ENCODE measurements around the gene HNRNPA2B1. TPM values are rescaled to one million over a fixed set of nuclear protein-coding genes. Genes with fewer than 3 reads are reported as not detected.
"Not testable (repeated sequence)": the region's sequence is repeated elsewhere in the genome, so short reads cannot be mapped to it uniquely, and the experiment has no call there.

HNRNPA2B1 gene
- total RNA-seq, 2 experiments from 2014 or later: 649 to 781 TPM

GRCh38 chr7:26195182-26195581, 5.4 kb downstream of the HNRNPA2B1 start:
- CTCF ChIA-PET: interaction anchor here (0.6 to 1.3 kb wide), 3 partner anchors 10 to 102 kb away, joined by 3 to 4 read pairs (median 3); no protein-coding TSS in a partner anchor
- Mint-ChIP-seq H3K4me3 (peak overlapping the region; percentile 78), H3K27ac (peak overlapping the region; percentile 20), H3K4me1 (peaks cover 67% of the 10 kb centered on the region), H3K27me3 (no peaks in the 10 kb centered on the region), H3K36me3 (ENCODE audit: low read depth) (peaks cover 94% of the 10 kb centered on the region), H3K9me3 (no peaks in the 10 kb centered on the region)
- POLR2A ChIA-PET: interaction anchor here (0.6 to 0.7 kb wide), 3 partner anchors 60 to 675 kb away, joined by 3 to 6 read pairs (median 4); no protein-coding TSS in a partner anchor
- no peak for DNase-seq

- not testable (repeated sequence) for H3K27me3 Mint-ChIP-seq, DNase-seq, H3K9me3 Mint-ChIP-seq
- H3K36me3 Mint-ChIP-seq (ENCODE audit: low read depth): peaks cover 92% of the 10 kb centered on the region
- H3K27ac Mint-ChIP-seq: peak overlapping the region; percentile 54
- peaks cover 70% of the 10 kb centered on the region for H3K4me1 Mint-ChIP-seq
- ChIA-PET CTCF (interaction anchor here (1.0 to 1.3 kb wide), 2 partner anchors 10 to 102 kb away, joined by 3 to 4 read pairs; no protein-coding TSS in a partner anchor), POLR2A (interaction anchor here (0.6 to 1.0 kb wide), 5 partner anchors 45 to 676 kb away, joined by 3 to 6 read pairs (median 4); no protein-coding TSS in a partner anchor)
- H3K4me3 Mint-ChIP-seq: peak overlapping the region; percentile 65
Observed at GRCh38 chr7:26194764-26195163, 5.8 kb downstream of the HNRNPA2B1 start.

GRCh38 chr7:26193432-26194207, 6.9 kb downstream of the HNRNPA2B1 start:
- no peaks in the 10 kb centered on the region for H3K9me3 Mint-ChIP-seq
- POLR2A ChIA-PET: interaction anchor here (1.0 kb wide), 1 partner anchor 100 kb away, joined by 3 read pairs; no protein-coding TSS in a partner anchor

GRCh38 chr7:26192485-26193087, 8.0 kb downstream of the HNRNPA2B1 start:
- POLR2A ChIA-PET: interaction anchor here (0.7 to 1.5 kb wide), 4 partner anchors 9 to 32 kb away, joined by 3 to 4 read pairs (median 3); no protein-coding TSS in a partner anchor
- Mint-ChIP-seq H3K27ac (peak overlapping the region; percentile 80), H3K27me3 (no peaks in the 10 kb centered on the region), H3K4me1 (peaks cover 91% of the 10 kb centered on the region), H3K36me3 (ENCODE audit: low read depth) (peaks cover 94% of the 10 kb centered on the region), H3K4me3 (no peak overlapping the region), H3K9me3 (no peaks in the 10 kb centered on the region)
- CTCF ChIA-PET: interaction anchor here (0.7 to 3.0 kb wide), 7 partner anchors 10 to 172 kb away, joined by 3 to 9 read pairs (median 4); no protein-coding TSS in a partner anchor
- no peak for DNase-seq

More at GRCh38 chr7:26193432-26194207, 6.9 kb downstream of the HNRNPA2B1 start:
- no peaks in the 10 kb centered on the region for H3K27me3 Mint-ChIP-seq
- H3K36me3 Mint-ChIP-seq (ENCODE audit: low read depth): peaks cover 92% of the 10 kb centered on the region
- H3K4me3 Mint-ChIP-seq: peak overlapping the region; percentile 65
- peaks cover 80% of the 10 kb centered on the region for H3K4me1 Mint-ChIP-seq
- CTCF ChIA-PET: interaction anchor here (0.7 to 3.0 kb wide), 5 partner anchors 8 to 312 kb away, joined by 3 to 9 read pairs (median 4); no protein-coding TSS in a partner anchor
- no peak for DNase-seq
- H3K27ac Mint-ChIP-seq: peak overlapping the region; percentile 67

- H3K9me3 Mint-ChIP-seq: no peaks in the 10 kb centered on the region
- H3K4me3 Mint-ChIP-seq: peak overlapping the region; percentile 5
- H3K4me1 Mint-ChIP-seq: peaks cover 92% of the 10 kb centered on the region
Observed at GRCh38 chr7:26191974-26192479, 8.5 kb downstream of the HNRNPA2B1 start.

GRCh38 chr7:26191233-26191973, 9.1 kb downstream of the HNRNPA2B1 start:
- no peak overlapping the region for H3K27ac Mint-ChIP-seq
- no peak overlapping the region for H3K4me3 Mint-ChIP-seq
- H3K36me3 Mint-ChIP-seq (ENCODE audit: low read depth): peaks cover 92% of the 10 kb centered on the region
- no peak for DNase-seq
- H3K27me3 Mint-ChIP-seq: no peaks in the 10 kb centered on the region
- peaks cover 92% of the 10 kb centered on the region for H3K4me1 Mint-ChIP-seq
- CTCF ChIA-PET: interaction anchor here (0.8 to 3.0 kb wide), 9 partner anchors 9 to 297 kb away, joined by 3 to 9 read pairs (median 4); partner anchors contain the start of gene HNRNPA2B1
- no peaks in the 10 kb centered on the region for H3K9me3 Mint-ChIP-seq
- POLR2A ChIA-PET: interaction anchor here (0.5 to 1.5 kb wide), 3 partner anchors 24 to 36 kb away, joined by 3 to 4 read pairs (median 3); no protein-coding TSS in a partner anchor

More at GRCh38 chr7:26191974-26192479, 8.5 kb downstream of the HNRNPA2B1 start:
- no peak for DNase-seq
- CTCF ChIA-PET: interaction anchor here (0.7 to 3.0 kb wide), 10 partner anchors 8 to 297 kb away, joined by 3 to 9 read pairs (median 4); partner anchors contain the start of gene HNRNPA2B1
- Mint-ChIP-seq H3K36me3 (ENCODE audit: low read depth) (peaks cover 94% of the 10 kb centered on the region), H3K27ac (peak overlapping the region; percentile 80), H3K27me3 (no peaks in the 10 kb centered on the region)
- POLR2A ChIA-PET: interaction anchor here (0.5 to 1.5 kb wide), 5 partner anchors 9 to 37 kb away, joined by 3 to 4 read pairs (median 3); no protein-coding TSS in a partner anchor

- Mint-ChIP-seq H3K27ac (no peak overlapping the region), H3K9me3 (no peaks in the 10 kb centered on the region), H3K27me3 (no peaks in the 10 kb centered on the region), H3K4me3 (peak overlapping the region; percentile 10), H3K4me1 (peaks cover 90% of the 10 kb centered on the region), H3K36me3 (ENCODE audit: low read depth) (peaks cover 88% of the 10 kb centered on the region)
- no peak for DNase-seq
- ChIA-PET POLR2A (no interaction called here), CTCF (no interaction called here)
Observed at GRCh38 chr7:26190417-26190869, 10.1 kb downstream of the HNRNPA2B1 start.

- DNase-seq: no peak
- peaks cover 90% of the 10 kb centered on the region for H3K36me3 Mint-ChIP-seq (ENCODE audit: low read depth)
- H3K27ac Mint-ChIP-seq: no peak overlapping the region
- no peaks in the 10 kb centered on the region for H3K9me3 Mint-ChIP-seq
- CTCF ChIA-PET: interaction anchor here (1.5 to 2.7 kb wide), 5 partner anchors 9 to 95 kb away, joined by 4 to 28 read pairs (median 6); partner anchors contain the start of gene HNRNPA2B1
- H3K4me1 Mint-ChIP-seq: peaks cover 92% of the 10 kb centered on the region
- no peaks in the 10 kb centered on the region for H3K27me3 Mint-ChIP-seq
- no peak overlapping the region for H3K4me3 Mint-ChIP-seq
- POLR2A ChIA-PET: interaction anchor here (0.9 to 1.5 kb wide), 2 partner anchors 11 to 37 kb away, joined by 3 to 7 read pairs; partner anchors contain the start of genes CBX3 and NFE2L3
Observed at GRCh38 chr7:26189697-26190096, 10.8 kb downstream of the HNRNPA2B1 start.

GRCh38 chr7:26188957-26189541, 11.5 kb downstream of the HNRNPA2B1 start:
- no peak overlapping the region for H3K27ac Mint-ChIP-seq
- DNase-seq: no peak
- H3K9me3 Mint-ChIP-seq: no peaks in the 10 kb centered on the region
- no peak overlapping the region for H3K4me3 Mint-ChIP-seq
- H3K4me1 Mint-ChIP-seq: peaks cover 86% of the 10 kb centered on the region
- H3K27me3 Mint-ChIP-seq: no peaks in the 10 kb centered on the region
- ChIA-PET POLR2A (interaction anchor here (0.9 to 1.5 kb wide), 4 partner anchors 10 to 98 kb away, joined by 3 to 9 read pairs (median 6); partner anchors contain the start of genes CBX3 and NFE2L3), CTCF (interaction anchor here (1.5 to 2.7 kb wide), 5 partner anchors 10 to 96 kb away, joined by 4 to 28 read pairs (median 6); partner anchors contain the start of gene HNRNPA2B1)
- H3K36me3 Mint-ChIP-seq (ENCODE audit: low read depth): peaks cover 90% of the 10 kb centered on the region

- CTCF ChIA-PET: interaction anchor here (0.6 to 2.7 kb wide), 7 partner anchors 9 to 973 kb away, joined by 3 to 28 read pairs (median 5); partner anchors contain the start of gene HNRNPA2B1
- Mint-ChIP-seq H3K9me3 (no peaks in the 10 kb centered on the region), H3K4me1 (peaks cover 80% of the 10 kb centered on the region), H3K36me3 (ENCODE audit: low read depth) (peaks cover 89% of the 10 kb centered on the region), H3K4me3 (no peak overlapping the region), H3K27ac (peak overlapping the region; percentile 68), H3K27me3 (no peaks in the 10 kb centered on the region)
- POLR2A ChIA-PET: interaction anchor here (0.6 to 1.5 kb wide), 6 partner anchors 10 to 105 kb away, joined by 3 to 9 read pairs (median 4); partner anchors contain the start of genes CBX3 and NFE2L3
- no peak for DNase-seq
Observed at GRCh38 chr7:26188206-26188956, 12.2 kb downstream of the HNRNPA2B1 start.

Measured in activated CD4-positive, alpha-beta T cell treated with anti-CD3 and anti-CD28 coated beads, Interleukin-2, amount 10 ng/mL, durations not matched to agents 7 days and 5 days (primary cell).